NCI-H82 treated with DMSO at 0.1 percent for 48 hours (cell line): ENCODE data around the gene ASCC3.
"Not testable (repeated sequence)": the region's sequence is repeated elsewhere in the genome, so short reads cannot be mapped to it uniquely, and the experiment has no call there.

Experiments used
- DNase-seq: peaks from one replicate; lab custom pipeline; 2025; ENCODE audit not compliant: unreplicated experiment; lab: John Stamatoyannopoulos, UW

ASCC3 gene

GRCh38 chr6:100880853-100881706 is at the start of gene ASCC3:
Gene ASCC3, minus strand, starts transcription at chr6:100881329. Its CDS starts 13,332 bp downstream, at chr6:100867997.
- DNase-seq, result peak; percentile 50

GRCh38 chr6:100925749-100926148 is 44.6 kb upstream of the ASCC3 start:
- no peak for DNase-seq

GRCh38 chr6:100924534-100925227 is 43.6 kb upstream of the ASCC3 start:
- DNase-seq, result no peak

GRCh38 chr6:100923481-100924165 is 42.5 kb upstream of the ASCC3 start:
- no peak for DNase-seq

- DNase-seq, result no peak
Observed at GRCh38 chr6:100920028-100920605, 39.0 kb upstream of the ASCC3 start.

- DNase-seq, result no peak
Observed at GRCh38 chr6:100918152-100918551, 37.0 kb upstream of the ASCC3 start.

GRCh38 chr6:100915876-100916275 is 34.7 kb upstream of the ASCC3 start:
- no peak for DNase-seq

- no peak for DNase-seq
Observed at GRCh38 chr6:100913400-100914276, 32.5 kb upstream of the ASCC3 start.

GRCh38 chr6:100906325-100906724 is 25.2 kb upstream of the ASCC3 start:
- no peak for DNase-seq

- DNase-seq, result no peak
Observed at GRCh38 chr6:100905067-100905466, 23.9 kb upstream of the ASCC3 start.

GRCh38 chr6:100904316-100904715 is 23.2 kb upstream of the ASCC3 start:
- no peak for DNase-seq

GRCh38 chr6:100901582-100901981 is 20.5 kb upstream of the ASCC3 start:
- DNase-seq, result no peak

- DNase-seq, result no peak
Observed at GRCh38 chr6:100899202-100899601, 18.1 kb upstream of the ASCC3 start.

- DNase-seq, result no peak
Observed at GRCh38 chr6:100897671-100898070, 16.5 kb upstream of the ASCC3 start.

GRCh38 chr6:100893743-100894142 is 12.6 kb upstream of the ASCC3 start:
- DNase-seq, result no peak

- no peak for DNase-seq
Observed at GRCh38 chr6:100892693-100893092, 11.6 kb upstream of the ASCC3 start.

- no peak for DNase-seq
Observed at GRCh38 chr6:100892116-100892515, 11.0 kb upstream of the ASCC3 start.

- DNase-seq, result no peak
Observed at GRCh38 chr6:100891079-100891478, 9.9 kb upstream of the ASCC3 start.

GRCh38 chr6:100890646-100891045 is 9.5 kb upstream of the ASCC3 start:
- DNase-seq, result not testable (repeated sequence)

GRCh38 chr6:100889351-100889750 is 8.2 kb upstream of the ASCC3 start:
- no peak for DNase-seq
